ENCODE measurements around the gene CKAP4.

GRCh38 chr12:106251631-106252455 lies 4.0 kb upstream of the CKAP4 start:
- no peak for TF ChIP-seq POLR2AphosphoS5 (IDR thresholded peaks at IDR 0.05; ENCODE audit: borderline replicate concordance, low read depth, low read length)
- no peak for TF ChIP-seq EZH2 (IDR thresholded peaks at IDR 0.05)
- no peak for TF ChIP-seq FOXP2 (optimal IDR thresholded peaks at IDR 0.05; ENCODE audit: control extremely low read depth, extremely low read length, insufficient read depth)
